Colonic mucosa (tissue), 4 donors: ENCODE data around the gene TIMM44. TPM values are rescaled to one million over a fixed set of nuclear protein-coding genes. Genes with fewer than 3 reads are reported as not detected.

Source experiments
- DNase-seq: peaks from one replicate; pipeline ENCODE4 v3.0.0-alpha.2; 2020
- H3K27ac ChIP-seq: fragments of 200-600 bp; one replicate; pipeline ENCODE4 v1.8.0; 2021
- H3K27me3 ChIP-seq: fragments of 200-600 bp; one replicate; pipeline ENCODE4 v1.8.0; 2021
- H3K36me3 ChIP-seq: fragments of 200-600 bp; one replicate; pipeline ENCODE4 v1.8.0; 2021
- H3K4me1 ChIP-seq: fragments of 200-600 bp; one replicate; pipeline ENCODE4 v1.8.0; 2021; ENCODE audit warnings: mild to moderate bottlenecking
- H3K4me3 ChIP-seq: fragments of 200-600 bp; one replicate; pipeline ENCODE4 v1.8.0; 2021
- H3K9ac ChIP-seq, 2 donors: one replicate each; pipeline ENCODE4 v1.7.0; 2013; ENCODE audit warnings: control low read depth in 2 of 2, low read depth in 2 of 2, low read length in 2 of 2
- H3K9me3 ChIP-seq: fragments of 200-600 bp; one replicate; pipeline ENCODE4 v1.8.0; 2021
- CTCF ChIP-seq: fragments of 200-600 bp; IDR thresholded peaks from one replicate; pipeline ENCODE4 v1.8.0; 2022; ENCODE audit warnings: antibody characterized with exemption, mild to moderate bottlenecking
- intact Hi-C: fragments of 100-400 bp; cut with DNase I; formaldehyde crosslinking; loops from one replicate; pipeline ENCODE4 v1.14.1; 2022
- total RNA-seq, 2 donors: library from RNA; stranded (reverse); fragmentation: NEBNext Ultra II Directional in 1 of 2; extraction: Animal tissue kit (Norgen Biotek cat#: 25700) in 1 of 2; gene quantifications; one replicate each; pipeline ENCODE4 v1.2.1, GENCODE V29; 2021
- donor health status: healthy.
- donor health status: DM: no; HTN: no; CAD: no.
- donor health status: DM: no; HTN: no; CAD: no.

Gene TIMM44
- total RNA-seq, result 100 to 1,000 TPM in 1 of 2 donors, 10 to 100 TPM in 1; 50.8 to 118 TPM

DNA sequence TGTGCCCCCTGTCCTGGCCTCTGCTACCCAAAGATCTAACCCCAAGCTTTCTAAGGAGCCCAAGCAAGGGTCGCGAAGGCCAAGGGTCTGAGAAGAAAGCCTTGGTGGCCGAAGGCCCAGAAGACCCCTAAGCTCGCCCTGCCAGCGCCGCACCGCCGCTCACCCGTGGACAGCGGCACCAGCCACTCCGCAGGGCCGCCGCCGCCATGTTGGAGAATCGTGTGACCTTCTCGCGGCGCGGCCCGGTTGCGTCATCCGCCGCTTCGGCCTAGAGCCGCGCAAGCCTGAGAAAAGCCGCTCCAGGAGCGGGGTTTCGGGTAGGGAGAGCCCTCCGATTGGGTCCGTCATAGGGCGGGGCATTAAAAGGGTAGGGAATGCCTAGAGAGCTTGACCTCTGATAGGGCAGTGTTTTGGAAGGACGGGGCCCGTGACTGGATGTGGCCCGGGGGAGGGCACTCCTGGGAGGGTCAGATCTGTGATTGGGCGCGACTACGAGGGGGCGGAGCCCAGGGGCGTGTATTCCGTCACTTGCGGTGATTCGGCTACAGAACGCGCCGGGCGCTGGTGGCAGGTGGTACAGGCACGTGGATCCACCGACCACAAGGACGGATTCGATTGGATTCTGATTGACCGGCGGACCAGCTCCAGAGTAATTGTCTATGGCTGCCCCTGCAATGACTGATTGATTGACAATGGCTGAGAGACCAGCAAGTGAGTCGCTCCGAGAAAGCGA, at the start of gene TIMM44:
TSS of gene TIMM44 (minus strand) at position 223 of the 733 bp plus-strand sequence. CDS start at position 208, 15 bp downstream.
- Histone ChIP-seq H3K27me3 (no peaks in the 10 kb centered on the region), H3K4me1 (peaks cover 6% of the 10 kb centered on the region), H3K9me3 (no peaks in the 10 kb centered on the region), H3K27ac (peak within 1 kb of the TSS; percentile 79), H3K36me3 (no peaks in the 10 kb centered on the region), H3K9ac (peak within 1 kb of the TSS; percentile 95 to 96), H3K4me3 (peak within 1 kb of the TSS; percentile 68)
- peak; percentile 100 for DNase-seq
- intact Hi-C loops, result no loop called here
- TF ChIP-seq CTCF, result no peak

- no peak for DNase-seq
- TF ChIP-seq CTCF, result no peak
- Histone ChIP-seq H3K9me3 (no peaks in the 10 kb centered on the region), H3K27ac (no peak overlapping the region), H3K36me3 (peaks cover 9% of the 10 kb centered on the region), H3K4me3 (no peak overlapping the region), H3K27me3 (no peaks in the 10 kb centered on the region), H3K4me1 (no peaks in the 10 kb centered on the region), H3K9ac (no peak overlapping the region)
- intact Hi-C loops, result no loop called here
Measured at GRCh38 chr19:7992575-7992974, 49.1 kb upstream of the TIMM44 start.

GRCh38 chr19:7989071-7989575, 45.7 kb upstream of the TIMM44 start:
- Histone ChIP-seq H3K4me1 (no peaks in the 10 kb centered on the region), H3K9ac (no peak overlapping the region)

DNA sequence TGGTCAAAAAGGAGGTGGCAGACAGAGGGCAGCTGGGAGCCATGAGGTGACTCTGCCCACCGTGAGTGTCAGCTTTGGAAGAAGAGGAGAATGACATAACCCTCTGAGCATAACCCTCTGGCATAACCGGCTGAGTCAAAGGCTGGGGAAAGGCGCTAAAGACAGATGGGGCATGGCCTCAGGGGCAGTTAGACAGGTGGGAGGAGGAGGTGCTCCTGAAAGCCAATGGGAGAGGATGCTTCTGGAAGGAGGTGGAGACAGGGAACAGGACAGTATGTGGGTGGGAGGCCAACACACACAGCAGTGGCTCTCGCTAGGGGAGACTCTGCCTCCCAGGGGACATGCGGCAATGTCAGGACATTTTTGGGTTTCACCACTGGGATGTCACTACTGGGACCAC, 44.8 kb upstream of the TIMM44 start:
- no peaks in the 10 kb centered on the region for H3K27me3 ChIP-seq
- H3K36me3 ChIP-seq, result peaks cover 9% of the 10 kb centered on the region
- no peak for TF ChIP-seq CTCF
- no peak overlapping the region for H3K27ac ChIP-seq
- no peaks in the 10 kb centered on the region for H3K9me3 ChIP-seq
- intact Hi-C loops, result no loop called here
- no peak for DNase-seq
- no peaks in the 10 kb centered on the region for H3K4me1 ChIP-seq
- no peak overlapping the region for H3K4me3 ChIP-seq
- H3K9ac ChIP-seq, result no peak overlapping the region

More at GRCh38 chr19:7989071-7989575, 45.7 kb upstream of the TIMM44 start:
- DNase-seq, result no peak
- Histone ChIP-seq H3K27me3 (no peaks in the 10 kb centered on the region), H3K9me3 (no peaks in the 10 kb centered on the region), H3K27ac (no peak overlapping the region), H3K36me3 (peaks cover 9% of the 10 kb centered on the region), H3K4me3 (no peak overlapping the region)
- intact Hi-C loops, result no loop called here
- no peak for TF ChIP-seq CTCF

DNA sequence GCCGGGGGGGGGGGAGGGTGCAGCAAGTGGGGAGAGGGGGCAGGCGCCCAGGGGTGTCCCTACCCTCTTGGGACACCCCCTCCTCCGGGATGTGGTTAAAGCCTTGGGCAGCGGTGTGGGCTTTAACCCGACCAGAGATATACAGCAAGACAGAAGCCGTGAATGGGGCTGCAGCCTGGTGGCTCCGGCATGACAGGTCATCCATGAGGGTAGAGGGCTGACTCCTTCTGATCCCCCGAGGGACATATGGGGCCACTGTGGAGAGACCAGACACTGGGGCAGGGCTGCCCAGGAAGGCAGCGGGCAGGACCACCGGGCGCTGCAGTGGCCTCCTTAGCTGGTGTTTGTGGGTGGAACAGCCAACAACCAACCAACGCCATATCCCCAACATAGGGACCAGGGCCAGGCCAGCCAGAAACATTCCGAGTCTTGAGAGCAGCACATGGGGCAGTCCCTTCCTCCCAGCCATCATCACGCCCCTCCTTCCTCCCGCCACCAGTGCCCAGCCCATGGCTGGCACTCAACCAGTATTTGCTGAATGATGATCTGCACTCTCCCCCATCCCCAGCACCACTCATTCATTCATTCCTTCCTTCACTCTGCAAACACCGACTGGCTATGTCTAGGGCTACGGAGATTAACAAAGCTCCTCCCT, 43.8 kb upstream of the TIMM44 start:
- Histone ChIP-seq H3K9ac (no peak overlapping the region), H3K9me3 (no peaks in the 10 kb centered on the region), H3K27me3 (no peaks in the 10 kb centered on the region), H3K36me3 (peaks cover 9% of the 10 kb centered on the region), H3K4me3 (no peak overlapping the region), H3K27ac (no peak overlapping the region), H3K4me1 (no peaks in the 10 kb centered on the region)
- DNase-seq, result no peak
- intact Hi-C loops, result no loop called here
- no peak for TF ChIP-seq CTCF
